A549 (cell line): ENCODE measurements around the gene MADCAM1. TPM values are rescaled to one million over a fixed set of nuclear protein-coding genes. Genes with fewer than 3 reads are reported as not detected.

Experiments
- polyA plus RNA-seq, 4 experiments: library from polyadenylated mRNA; depleted of rRNA in 3 of 4; stranded (reverse); fragments of >200 nt; fragmentation: RNase III in 1 of 4; extraction: RNeasy Plus Mini Kit Qiagen cat#74134 plus additional on column Dnase treatment in 1 of 4; gene quantifications; 2 replicates in 3 of 4; 3 replicates in 1 of 4; pipeline ENCODE4 v1.2.3, GENCODE V29; 2011 to 2017
- small RNA-seq, 6 experiments: library from RNA; depleted of rRNA; stranded (forward); fragments of <200 nt; gene quantifications; one replicate each; pipeline ENCODE3, GENCODE V24; 2012

Gene MADCAM1
- polyA plus RNA-seq, 2 of the 4 experiments (the other 2 are of a cell fraction) = 0.06 to 0.25 TPM

Small RNA genes lying within 50 kb of the gene (small RNA-seq; reads per million reads assigned to genes)
- gene RNA5SP462 = 0 to 0.39 (median 0.08) reads per million in 6 experiments

Other genes with a start within 250 kb of the MADCAM1 start
- gene PLPP2, start 205.1 kb upstream of the MADCAM1 start, polyA plus RNA-seq (2011; rRNA removed) = 44.2 and 55.1 TPM in 2 replicates
- 89.6 to 100 TPM (median 90.9 TPM) in 3 replicates for gene PLPP2, start 205.1 kb upstream of the MADCAM1 start, polyA plus RNA-seq (2017; fragmentation: RNase III; extraction: RNeasy Plus Mini Kit Qiagen cat#74134 plus additional on column Dnase treatment)
- 8.8 and 15.2 TPM in 2 replicates for gene MIER2, start 151.7 kb upstream of the MADCAM1 start, polyA plus RNA-seq (2011; rRNA removed)
- gene MIER2, start 151.7 kb upstream of the MADCAM1 start, polyA plus RNA-seq (2017; fragmentation: RNase III; extraction: RNeasy Plus Mini Kit Qiagen cat#74134 plus additional on column Dnase treatment) = 9.3 to 11.5 TPM (median 11.2 TPM) in 3 replicates
- gene C2CD4C, start 87.3 kb upstream of the MADCAM1 start, polyA plus RNA-seq (2011; rRNA removed) = 0.13 and 0.21 TPM in 2 replicates
- gene C2CD4C, start 87.3 kb upstream of the MADCAM1 start, polyA plus RNA-seq (2017; fragmentation: RNase III; extraction: RNeasy Plus Mini Kit Qiagen cat#74134 plus additional on column Dnase treatment) = 0.41 to 0.71 TPM (median 0.57 TPM) in 3 replicates
- 0.36 and 0.87 TPM in 2 replicates for gene SHC2, start 35.5 kb upstream of the MADCAM1 start, polyA plus RNA-seq (2011; rRNA removed)
- gene SHC2, start 35.5 kb upstream of the MADCAM1 start, polyA plus RNA-seq (2017; fragmentation: RNase III; extraction: RNeasy Plus Mini Kit Qiagen cat#74134 plus additional on column Dnase treatment) = 0.21 to 0.66 TPM (median 0.58 TPM) in 3 replicates
- gene TPGS1, start 11.0 kb downstream of the MADCAM1 start, polyA plus RNA-seq (2011; rRNA removed) = 2.3 and 2.7 TPM in 2 replicates
- 12.5 to 13.8 TPM (median 13.1 TPM) in 3 replicates for gene TPGS1, start 11.0 kb downstream of the MADCAM1 start, polyA plus RNA-seq (2017; fragmentation: RNase III; extraction: RNeasy Plus Mini Kit Qiagen cat#74134 plus additional on column Dnase treatment)
- gene CDC34, start 35.3 kb downstream of the MADCAM1 start, polyA plus RNA-seq (2011; rRNA removed) = 36.9 and 37.4 TPM in 2 replicates
- 56.3 to 62.6 TPM (median 57.6 TPM) in 3 replicates for gene CDC34, start 35.3 kb downstream of the MADCAM1 start, polyA plus RNA-seq (2017; fragmentation: RNase III; extraction: RNeasy Plus Mini Kit Qiagen cat#74134 plus additional on column Dnase treatment)
- gene GZMM, start 47.6 kb downstream of the MADCAM1 start, polyA plus RNA-seq (2011; rRNA removed) = not detected in 2 replicates
- gene GZMM, start 47.6 kb downstream of the MADCAM1 start, polyA plus RNA-seq (2017; fragmentation: RNase III; extraction: RNeasy Plus Mini Kit Qiagen cat#74134 plus additional on column Dnase treatment) = 0.11 TPM in 1 of 3 replicates, not detected in the others
- 237 and 285 TPM in 2 replicates for gene BSG, start 76.1 kb downstream of the MADCAM1 start, polyA plus RNA-seq (2011; rRNA removed)
- 528 to 583 TPM (median 579 TPM) in 3 replicates for gene BSG, start 76.1 kb downstream of the MADCAM1 start, polyA plus RNA-seq (2017; fragmentation: RNase III; extraction: RNeasy Plus Mini Kit Qiagen cat#74134 plus additional on column Dnase treatment)
- 2.7 and 7.1 TPM in 2 replicates for gene HCN2, start 93.4 kb downstream of the MADCAM1 start, polyA plus RNA-seq (2011; rRNA removed)
- gene HCN2, start 93.4 kb downstream of the MADCAM1 start, polyA plus RNA-seq (2017; fragmentation: RNase III; extraction: RNeasy Plus Mini Kit Qiagen cat#74134 plus additional on column Dnase treatment) = 23.2 to 24.8 TPM (median 24.7 TPM) in 3 replicates
- gene POLRMT, start 137.1 kb downstream of the MADCAM1 start, polyA plus RNA-seq (2011; rRNA removed) = 41.9 and 59.8 TPM in 2 replicates
- gene POLRMT, start 137.1 kb downstream of the MADCAM1 start, polyA plus RNA-seq (2017; fragmentation: RNase III; extraction: RNeasy Plus Mini Kit Qiagen cat#74134 plus additional on column Dnase treatment) = 65.0 to 68.8 TPM (median 66.5 TPM) in 3 replicates
- gene FGF22, start 143.4 kb downstream of the MADCAM1 start, polyA plus RNA-seq (2011; rRNA removed) = 0.13 TPM in 1 of 2 replicates, not detected in the other
- 0.79 to 1.1 TPM (median 1.0 TPM) in 3 replicates for gene FGF22, start 143.4 kb downstream of the MADCAM1 start, polyA plus RNA-seq (2017; fragmentation: RNase III; extraction: RNeasy Plus Mini Kit Qiagen cat#74134 plus additional on column Dnase treatment)
- 3.1 and 4.9 TPM in 2 replicates for gene RNF126, start 166.7 kb downstream of the MADCAM1 start, polyA plus RNA-seq (2011; rRNA removed)
- 35.0 to 36.3 TPM (median 35.4 TPM) in 3 replicates for gene RNF126, start 166.7 kb downstream of the MADCAM1 start, polyA plus RNA-seq (2017; fragmentation: RNase III; extraction: RNeasy Plus Mini Kit Qiagen cat#74134 plus additional on column Dnase treatment)
- gene FSTL3, start 179.9 kb downstream of the MADCAM1 start, polyA plus RNA-seq (2011; rRNA removed) = 45.5 and 58.1 TPM in 2 replicates
- 110 to 131 TPM (median 118 TPM) in 3 replicates for gene FSTL3, start 179.9 kb downstream of the MADCAM1 start, polyA plus RNA-seq (2017; fragmentation: RNase III; extraction: RNeasy Plus Mini Kit Qiagen cat#74134 plus additional on column Dnase treatment)
- gene PRSS57, start 199.0 kb downstream of the MADCAM1 start, polyA plus RNA-seq (2011; rRNA removed) = 0.10 TPM in 1 of 2 replicates, not detected in the other
- not detected in 3 replicates for gene PRSS57, start 199.0 kb downstream of the MADCAM1 start, polyA plus RNA-seq (2017; fragmentation: RNase III; extraction: RNeasy Plus Mini Kit Qiagen cat#74134 plus additional on column Dnase treatment)
- 2.0 and 3.0 TPM in 2 replicates for gene PALM, start 212.4 kb downstream of the MADCAM1 start, polyA plus RNA-seq (2011; rRNA removed)
- 11.4 to 17.5 TPM (median 15.7 TPM) in 3 replicates for gene PALM, start 212.4 kb downstream of the MADCAM1 start, polyA plus RNA-seq (2017; fragmentation: RNase III; extraction: RNeasy Plus Mini Kit Qiagen cat#74134 plus additional on column Dnase treatment)